Measurements from ENCODE around the gene TMEM158.

TMEM158 gene

GRCh38 chr3:45226206-45226915 is at the start of gene TMEM158:
Gene TMEM158, minus strand, starts transcription at chr3:45226287. Its CDS starts 260 bp downstream, at chr3:45226027.
- DNase-seq: peak; percentile 75

- DNase-seq: no peak
These were observed 49.1 kb upstream of the TMEM158 start for GRCh38 chr3:45275006-45275704.

GRCh38 chr3:45273681-45274515 is 47.8 kb upstream of the TMEM158 start:
- DNase-seq: no peak

GRCh38 chr3:45272828-45273470 is 46.9 kb upstream of the TMEM158 start:
- DNase-seq: no peak

- DNase-seq: no peak
These were observed 46.1 kb upstream of the TMEM158 start for GRCh38 chr3:45272032-45272810.

GRCh38 chr3:45269952-45270351 is 43.9 kb upstream of the TMEM158 start:
- no peak for DNase-seq

DNA sequence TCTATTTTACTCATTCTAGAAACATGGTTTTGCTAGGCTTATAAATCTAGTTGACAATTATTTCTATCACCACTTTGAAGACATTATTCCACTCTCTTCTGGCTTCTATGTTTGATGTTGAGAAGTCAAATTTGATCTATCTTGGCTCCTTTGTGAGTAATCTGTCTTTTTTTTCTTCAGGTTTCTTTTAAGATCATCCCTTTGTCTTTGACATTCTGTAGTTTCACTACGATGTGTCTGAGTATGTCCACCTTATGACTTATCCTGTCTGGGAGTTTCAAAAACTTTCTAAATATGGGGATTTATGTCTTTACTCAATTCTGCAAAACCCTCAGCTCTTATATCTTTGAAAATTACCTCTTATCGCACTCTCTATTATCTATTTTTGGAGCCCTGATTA is 41.0 kb upstream of the TMEM158 start:
- DNase-seq: no peak

- no peak for DNase-seq
These were observed 35.4 kb upstream of the TMEM158 start for GRCh38 chr3:45261333-45262110.

- no peak for DNase-seq
These were observed 33.0 kb upstream of the TMEM158 start for GRCh38 chr3:45259133-45259532.

DNA sequence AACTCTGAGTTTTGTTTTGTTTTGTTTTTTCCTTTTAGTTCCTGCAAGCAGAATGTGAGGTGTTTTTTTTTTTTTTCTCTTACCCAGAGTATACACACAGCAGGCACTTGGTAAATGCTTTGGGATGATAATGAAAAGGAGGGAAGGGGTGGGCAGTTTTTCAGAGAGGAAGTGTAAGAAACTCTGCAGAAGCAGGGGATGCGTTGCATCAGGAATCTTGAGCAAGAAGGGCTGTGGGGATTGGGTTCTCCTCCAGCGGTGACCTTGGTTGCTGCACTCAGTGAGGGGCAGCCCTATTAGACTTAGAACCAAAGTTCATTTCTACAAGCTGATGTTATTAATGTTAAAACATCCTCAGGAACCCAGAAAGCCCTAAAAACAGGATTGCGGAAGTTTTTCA is 32.2 kb upstream of the TMEM158 start:
- DNase-seq: no peak

- no peak for DNase-seq
These were observed 27.2 kb upstream of the TMEM158 start for GRCh38 chr3:45253316-45253715.

- DNase-seq: no peak
These were observed 26.7 kb upstream of the TMEM158 start for GRCh38 chr3:45252826-45253225.

DNA sequence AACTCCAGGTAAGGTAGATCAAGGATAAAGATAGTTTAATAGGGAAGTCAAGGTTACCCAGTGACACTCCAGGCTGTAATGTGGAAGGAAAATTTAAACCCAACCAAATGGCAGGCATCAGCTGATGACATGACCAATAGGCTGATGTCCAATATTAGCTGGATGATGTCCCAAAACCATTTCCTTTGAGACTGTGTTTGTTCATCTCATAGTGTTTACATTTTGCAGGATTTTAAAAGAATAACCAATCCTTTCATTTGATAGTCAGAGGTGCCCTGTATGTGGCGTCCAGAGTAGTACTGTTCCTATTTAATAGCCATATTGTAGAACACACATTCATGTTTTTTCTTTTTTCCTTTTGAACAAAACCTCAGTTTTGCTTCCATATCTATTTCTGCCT is 23.3 kb upstream of the TMEM158 start:
- no peak for DNase-seq

DNA sequence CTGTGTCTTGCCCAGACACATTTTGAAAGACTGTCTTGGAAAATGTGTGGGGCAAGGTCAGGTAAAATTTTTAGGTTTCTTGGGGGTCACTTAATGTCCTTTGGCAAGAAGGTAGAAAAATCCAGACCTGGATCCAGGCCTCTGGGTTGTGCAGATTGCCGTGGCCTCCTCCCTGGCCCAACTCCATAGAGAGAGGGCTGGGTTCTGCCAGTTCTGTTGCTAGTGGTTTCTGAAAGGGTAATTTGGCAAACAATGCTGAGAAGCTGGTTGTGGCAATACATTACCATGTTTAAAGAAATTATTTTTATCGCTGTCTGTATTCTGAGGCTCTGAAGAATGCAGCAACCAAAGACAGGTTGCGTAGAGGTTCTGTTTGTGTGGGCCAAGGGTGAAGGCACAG is 20.2 kb upstream of the TMEM158 start:
- DNase-seq: no peak

GRCh38 chr3:45244356-45244755 is 18.3 kb upstream of the TMEM158 start:
- no peak for DNase-seq

GRCh38 chr3:45241206-45241605 is 15.1 kb upstream of the TMEM158 start:
- DNase-seq: no peak

DNA sequence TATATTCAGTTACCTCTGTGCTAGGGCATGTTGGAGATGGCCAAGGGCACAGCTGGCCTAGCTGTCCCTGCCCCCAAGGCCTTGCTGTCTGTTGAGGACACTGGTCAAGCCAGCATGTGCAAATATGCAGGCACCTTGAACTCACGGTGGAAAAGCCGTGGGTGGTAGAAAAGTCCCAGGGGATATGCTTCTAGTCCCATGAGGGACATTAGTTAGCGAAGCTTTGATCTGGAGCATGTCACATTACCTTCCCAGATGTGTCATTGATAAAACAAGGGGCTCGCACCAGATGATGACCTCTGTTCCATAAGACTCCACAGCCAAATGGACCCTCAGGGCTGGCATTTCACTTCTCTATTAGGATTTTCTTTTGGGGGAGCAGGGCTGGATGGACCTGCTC is 14.2 kb upstream of the TMEM158 start:
- no peak for DNase-seq

DNA sequence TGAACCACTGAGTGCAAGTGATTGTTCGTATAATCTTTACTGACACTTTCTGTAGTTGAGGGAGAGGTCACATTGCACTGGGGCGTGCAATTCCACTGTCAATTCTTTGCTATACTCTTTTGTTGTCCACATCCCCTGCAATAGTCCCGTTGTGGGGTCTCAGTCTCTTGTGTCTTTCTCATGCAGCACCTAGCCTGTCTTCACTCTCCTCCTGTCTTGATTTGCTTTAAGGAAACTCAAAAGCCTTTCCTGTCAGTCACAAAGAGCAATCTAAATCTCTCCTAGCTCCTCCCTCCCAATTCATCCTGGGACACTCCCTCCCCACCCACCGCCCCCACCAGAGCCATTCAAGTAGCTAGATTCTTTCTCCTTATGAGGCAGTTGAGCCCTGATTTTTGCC is 13.2 kb upstream of the TMEM158 start:
- no peak for DNase-seq

DNA sequence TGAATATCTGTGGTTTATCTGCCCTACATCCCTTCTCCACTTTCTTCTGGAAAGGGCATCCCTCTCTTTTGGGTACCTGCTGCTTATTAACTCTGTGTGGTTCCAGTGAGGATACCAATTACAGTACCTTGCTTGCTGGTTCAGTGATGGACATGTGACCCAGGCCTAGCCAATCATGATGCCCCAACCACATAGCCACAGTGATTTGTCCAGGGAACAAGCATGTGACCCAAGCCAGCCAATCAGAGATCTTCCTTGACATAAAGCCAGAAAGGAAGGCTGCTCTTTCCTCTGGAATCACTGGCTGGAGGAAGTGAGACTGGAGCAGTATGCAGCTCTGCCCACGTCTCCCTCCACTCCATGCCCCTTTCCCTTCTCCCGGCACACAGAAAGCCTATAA is 10.9 kb upstream of the TMEM158 start:
- DNase-seq: no peak

GRCh38 chr3:45235409-45235808 is 9.3 kb upstream of the TMEM158 start:
- DNase-seq: no peak

- DNase-seq: no peak
These were observed 8.2 kb upstream of the TMEM158 start for GRCh38 chr3:45234250-45234649.

- DNase-seq: no peak
These were observed 6.4 kb upstream of the TMEM158 start for GRCh38 chr3:45232521-45232920.

Data from stimulated activated CD4-positive, alpha-beta T cell treated with anti-CD3 and anti-CD28 coated beads, Interleukin-4, amount 100 ng/mL, for 24 hours (primary cell).